Karpas-422 (cell line): ENCODE data around the gene ARSA. TPM values are rescaled to one million over a fixed set of nuclear protein-coding genes. Genes with fewer than 3 reads are reported as not detected.

Experiments used
- DNase-seq: peaks from one replicate; pipeline ENCODE4 v3.0.0-alpha.2; 2015
- H2AFZ ChIP-seq: fragments of 200-600 bp; sonication (generic); 2 replicates; pipeline ENCODE4 v1.6.1; 2014; ENCODE audit warnings: antibody characterized with exemption, low read length, mixed read lengths
- H3K27ac ChIP-seq: fragments of 200-600 bp; sonication (generic); 2 replicates; pipeline ENCODE4 v1.5.1; 2014; ENCODE audit warnings: mild to moderate bottlenecking, low read length, moderate library complexity
- H3K27me3 ChIP-seq: fragments of 200-600 bp; sonication (generic); 2 replicates; pipeline ENCODE4 v1.6.1; 2014; ENCODE audit warnings: low read length, mixed read lengths
- H3K36me3 ChIP-seq: fragments of 200-600 bp; sonication (generic); 2 replicates; pipeline ENCODE4 v1.6.1; 2014; ENCODE audit warnings: low read length, mixed read lengths; ENCODE audit not compliant: insufficient read depth
- H3K4me1 ChIP-seq: fragments of 200-600 bp; sonication (generic); 2 replicates; pipeline ENCODE4 v1.6.1; 2014; ENCODE audit warnings: mild to moderate bottlenecking, low read length, mixed read lengths
- H3K4me2 ChIP-seq: fragments of 200-600 bp; sonication (generic); 2 replicates; pipeline ENCODE4 v1.6.1; 2014; ENCODE audit warnings: low read length, low read depth, mild to moderate bottlenecking; ENCODE audit not compliant: poor library complexity, severe bottlenecking
- H3K4me3 ChIP-seq: fragments of 200-600 bp; sonication (generic); 2 replicates; pipeline ENCODE4 v1.5.1; 2014; ENCODE audit warnings: mild to moderate bottlenecking, antibody characterized with exemption, low read length, mixed read lengths
- H3K79me2 ChIP-seq: fragments of 200-600 bp; sonication (generic); 2 replicates; pipeline ENCODE4 v1.6.1; 2014; ENCODE audit warnings: mild to moderate bottlenecking, low read length, mixed read lengths
- H3K9ac ChIP-seq: fragments of 200-600 bp; sonication (generic); 2 replicates; pipeline ENCODE4 v1.6.0; 2014; ENCODE audit warnings: low read length
- H3K9me2 ChIP-seq: fragments of 200-600 bp; sonication (generic), shearing (Covaris generic); replicated peaks from 2 replicates; pipeline ENCODE4 v1.6.0; 2014; ENCODE audit warnings: mild to moderate bottlenecking, low read length, moderate library complexity; ENCODE audit not compliant: insufficient read depth
- H3K9me3 ChIP-seq: fragments of 300-700, 200-600 bp; sonication (generic); 2 replicates; pipeline ENCODE4 v1.6.1; 2014; ENCODE audit warnings: low read length, mixed read lengths
- H4K20me1 ChIP-seq: fragments of 200-600 bp; sonication (generic); 2 replicates; pipeline ENCODE4 v1.6.1; 2014; ENCODE audit warnings: mild to moderate bottlenecking, antibody characterized with exemption, low read length, low read depth; ENCODE audit not compliant: insufficient read depth
- total RNA-seq: library from RNA; depleted of rRNA; stranded (reverse); fragments of >200 nt; shearing (Covaris generic); gene quantifications from 2 replicates; pipeline ENCODE4 v1.2.3, GENCODE V29; 2014; ENCODE audit warnings: low replicate concordance; rRNA removed

The ARSA gene
- 24.3 and 41.1 TPM in 2 replicates for total RNA-seq

GRCh38 chr22:50627642-50628542, at the start of gene ARSA:
Gene ARSA, minus strand, starts transcription at chr22:50628152. Its CDS starts 373 bp downstream, at chr22:50627779.
- Histone ChIP-seq H3K27me3 (no peaks in the 10 kb centered on the region), H3K4me2 (peak within 1 kb of the TSS; percentile 97), H3K9me2 (no peaks in the 10 kb centered on the region), H2AFZ (peak within 1 kb of the TSS; percentile 96), H3K36me3 (no peaks in the 10 kb centered on the region), H3K9me3 (no peaks in the 10 kb centered on the region), H3K4me3 (peak within 1 kb of the TSS; percentile 90), H4K20me1 (no peaks in the 10 kb centered on the region), H3K4me1 (peaks cover 21% of the 10 kb centered on the region), H3K27ac (no peak within 1 kb of the TSS), H3K79me2 (peaks cover 9% of the 10 kb centered on the region), H3K9ac (peak within 1 kb of the TSS; percentile 95)
- peak; percentile 93 for DNase-seq

DNA sequence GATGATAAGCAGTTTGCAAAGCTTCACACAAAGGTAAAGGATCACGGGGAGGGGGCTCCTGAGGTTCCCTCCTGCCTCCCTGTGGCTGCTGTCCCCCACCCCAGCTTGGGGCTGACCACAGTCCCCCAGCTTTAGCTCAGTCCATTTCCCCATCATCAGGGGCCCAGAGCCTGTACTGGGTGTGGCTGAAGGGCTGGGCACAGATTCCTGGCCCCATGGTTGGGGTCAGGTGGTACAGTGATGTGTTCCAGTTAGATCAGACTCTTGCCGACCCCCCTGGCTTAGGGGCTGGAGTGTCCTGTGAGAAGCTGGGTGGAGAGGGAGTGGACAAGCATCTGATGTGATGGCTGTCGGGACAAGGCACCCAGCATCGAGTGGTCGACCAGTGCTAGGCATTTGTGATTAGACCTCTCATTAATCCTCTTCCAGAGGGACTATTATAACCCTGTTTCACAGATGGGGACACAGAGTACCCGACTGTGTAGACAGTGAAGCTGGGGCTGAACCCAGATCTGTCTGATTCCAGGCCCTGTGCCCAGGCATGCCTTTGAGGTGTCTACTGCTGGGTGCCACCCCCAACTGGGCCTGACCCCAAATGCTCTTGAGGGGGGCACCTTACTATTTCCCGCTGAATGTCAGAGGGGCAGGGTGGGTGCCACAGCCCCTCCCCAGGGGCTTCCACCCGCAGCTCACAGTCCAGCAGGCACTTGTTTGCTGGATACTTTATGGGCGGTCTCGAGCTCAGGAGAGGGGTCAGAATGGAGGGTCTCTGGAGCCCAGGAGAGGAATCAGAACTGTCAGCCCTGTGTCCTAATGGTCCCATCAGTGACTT, 48.9 kb upstream of the ARSA start:
- Histone ChIP-seq H3K4me2 (no peak overlapping the region), H3K4me3 (no peak overlapping the region), H3K36me3 (no peaks in the 10 kb centered on the region), H3K27ac (no peak overlapping the region), H3K79me2 (no peaks in the 10 kb centered on the region), H2AFZ (no peak overlapping the region), H3K9me2 (no peaks in the 10 kb centered on the region), H3K9ac (no peak overlapping the region), H3K4me1 (no peaks in the 10 kb centered on the region), H3K27me3 (no peaks in the 10 kb centered on the region), H4K20me1 (no peaks in the 10 kb centered on the region), H3K9me3 (peaks cover 4% of the 10 kb centered on the region; the same call in 1 of the 2 replicates)
- no peak for DNase-seq

- Histone ChIP-seq H3K4me3 (no peak overlapping the region), H2AFZ (no peak overlapping the region), H3K79me2 (no peaks in the 10 kb centered on the region), H3K4me1 (no peaks in the 10 kb centered on the region), H3K4me2 (no peak overlapping the region), H3K27me3 (no peaks in the 10 kb centered on the region), H3K9me3 (peaks cover 4% of the 10 kb centered on the region; the same call in 1 of the 2 replicates), H3K36me3 (no peaks in the 10 kb centered on the region), H3K27ac (no peak overlapping the region), H3K9ac (no peak overlapping the region), H3K9me2 (no peaks in the 10 kb centered on the region), H4K20me1 (no peaks in the 10 kb centered on the region)
- no peak for DNase-seq
Observed at GRCh38 chr22:50676180-50676636, 48.3 kb upstream of the ARSA start.

GRCh38 chr22:50675553-50676179, 47.7 kb upstream of the ARSA start:
- no peak for DNase-seq
- no peak overlapping the region for H3K4me3 ChIP-seq
- peaks cover 4% of the 10 kb centered on the region; the same call in 1 of the 2 replicates for H3K9me3 ChIP-seq
- H3K27ac ChIP-seq, result no peak overlapping the region
- H3K9ac ChIP-seq, result no peak overlapping the region
- no peak overlapping the region for H2AFZ ChIP-seq
- H3K79me2 ChIP-seq, result no peaks in the 10 kb centered on the region
- H3K36me3 ChIP-seq, result no peaks in the 10 kb centered on the region
- H3K4me1 ChIP-seq, result no peaks in the 10 kb centered on the region
- H3K4me2 ChIP-seq, result no peak overlapping the region
- H3K9me2 ChIP-seq, result no peaks in the 10 kb centered on the region
- no peaks in the 10 kb centered on the region for H3K27me3 ChIP-seq
- no peaks in the 10 kb centered on the region for H4K20me1 ChIP-seq

GRCh38 chr22:50674606-50675552, 46.9 kb upstream of the ARSA start:
- Histone ChIP-seq H3K4me3 (no peak overlapping the region), H3K4me2 (no peak overlapping the region), H3K9ac (no peak overlapping the region), H3K27ac (no peak overlapping the region), H4K20me1 (no peaks in the 10 kb centered on the region), H3K9me2 (no peaks in the 10 kb centered on the region), H3K79me2 (no peaks in the 10 kb centered on the region), H2AFZ (no peak overlapping the region), H3K9me3 (peaks cover 4% of the 10 kb centered on the region; the same call in 1 of the 2 replicates), H3K27me3 (no peaks in the 10 kb centered on the region), H3K4me1 (no peaks in the 10 kb centered on the region), H3K36me3 (no peaks in the 10 kb centered on the region)
- no peak for DNase-seq

DNA sequence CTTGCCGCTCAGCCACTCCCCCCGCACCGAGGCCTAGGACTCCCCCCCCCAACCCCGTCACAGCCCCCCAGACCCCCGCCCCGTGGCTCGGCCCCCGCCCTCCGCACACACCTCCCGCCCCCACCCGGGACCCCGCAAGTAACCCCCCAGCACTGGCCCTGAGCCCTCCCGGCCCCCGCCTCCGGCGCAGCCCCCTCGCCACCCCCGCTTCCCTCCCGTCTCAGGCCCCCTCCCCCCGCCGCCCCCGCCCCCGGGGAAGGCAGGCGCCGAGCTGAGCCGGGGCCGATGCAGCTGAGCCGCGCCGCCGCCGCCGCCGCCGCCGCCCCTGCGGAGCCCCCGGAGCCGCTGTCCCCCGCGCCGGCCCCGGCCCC, 46.2 kb upstream of the ARSA start:
- no peaks in the 10 kb centered on the region for H4K20me1 ChIP-seq
- H3K27me3 ChIP-seq, result no peaks in the 10 kb centered on the region
- peaks cover 4% of the 10 kb centered on the region; the same call in 1 of the 2 replicates for H3K9me3 ChIP-seq
- H3K9ac ChIP-seq, result no peak overlapping the region
- H3K9me2 ChIP-seq, result no peaks in the 10 kb centered on the region
- no peaks in the 10 kb centered on the region for H3K79me2 ChIP-seq
- no peak for DNase-seq
- no peaks in the 10 kb centered on the region for H3K36me3 ChIP-seq
- no peak overlapping the region for H3K4me2 ChIP-seq
- H2AFZ ChIP-seq, result no peak overlapping the region
- H3K27ac ChIP-seq, result no peak overlapping the region
- H3K4me1 ChIP-seq, result no peaks in the 10 kb centered on the region
- no peak overlapping the region for H3K4me3 ChIP-seq
